HG03097 (cell line): Measurements from ENCODE around the gene ARHGEF28.

Source experiments
- ATAC-seq: cut with Tn5 transposase; IDR thresholded peaks from one replicate; pipeline ENCODE4 v1.9.1; 2021; ENCODE audit not compliant: unreplicated experiment, low FRiP score

ARHGEF28 gene

GRCh38 chr5:73948720-73949119, 322.7 kb downstream of the ARHGEF28 start:
- ATAC-seq: no peak

GRCh38 chr5:73950441-73950873, 324.5 kb downstream of the ARHGEF28 start:
- no peak for ATAC-seq

- ATAC-seq: no peak
These were observed 325.0 kb downstream of the ARHGEF28 start for GRCh38 chr5:73950912-73951430.

- ATAC-seq: no peak
These were observed 326.9 kb downstream of the ARHGEF28 start for GRCh38 chr5:73952872-73953271.

GRCh38 chr5:73954381-73954780, 328.4 kb downstream of the ARHGEF28 start:
- ATAC-seq: no peak

- ATAC-seq: no peak
These were observed 329.4 kb downstream of the ARHGEF28 start for GRCh38 chr5:73955271-73955846.

- no peak for ATAC-seq
These were observed 331.5 kb downstream of the ARHGEF28 start for GRCh38 chr5:73957397-73958001.

- no peak for ATAC-seq
These were observed 332.0 kb downstream of the ARHGEF28 start for GRCh38 chr5:73958037-73958436.

GRCh38 chr5:73960023-73960422, 334.0 kb downstream of the ARHGEF28 start:
- ATAC-seq: no peak

GRCh38 chr5:73960426-73960825, 334.4 kb downstream of the ARHGEF28 start:
- no peak for ATAC-seq

GRCh38 chr5:73962801-73963425, 336.9 kb downstream of the ARHGEF28 start:
- no peak for ATAC-seq

GRCh38 chr5:73964352-73964865, 338.4 kb downstream of the ARHGEF28 start:
- ATAC-seq: no peak

GRCh38 chr5:73966451-73966850, 340.5 kb downstream of the ARHGEF28 start:
- ATAC-seq: no peak

GRCh38 chr5:73967347-73967746, 341.4 kb downstream of the ARHGEF28 start:
- ATAC-seq: no peak

- no peak for ATAC-seq
These were observed 342.2 kb downstream of the ARHGEF28 start for GRCh38 chr5:73968246-73968645.

GRCh38 chr5:73968729-73969128, 342.7 kb downstream of the ARHGEF28 start:
- no peak for ATAC-seq

- ATAC-seq: no peak
These were observed 343.4 kb downstream of the ARHGEF28 start for GRCh38 chr5:73969195-73970036.

GRCh38 chr5:73971326-73971725, 345.3 kb downstream of the ARHGEF28 start:
- no peak for ATAC-seq

GRCh38 chr5:73973135-73973534, 347.1 kb downstream of the ARHGEF28 start:
- no peak for ATAC-seq

GRCh38 chr5:73974871-73975360, 348.9 kb downstream of the ARHGEF28 start:
- no peak for ATAC-seq

- no peak for ATAC-seq
These were observed 349.8 kb downstream of the ARHGEF28 start for GRCh38 chr5:73975845-73976244.
